NCI-H345 (cell line): ENCODE results near the gene ZNF385D.

Experiments used
- DNase-seq: peaks from one replicate; lab custom pipeline; 2025; lab: John Stamatoyannopoulos, UW

The ZNF385D gene

DNA sequence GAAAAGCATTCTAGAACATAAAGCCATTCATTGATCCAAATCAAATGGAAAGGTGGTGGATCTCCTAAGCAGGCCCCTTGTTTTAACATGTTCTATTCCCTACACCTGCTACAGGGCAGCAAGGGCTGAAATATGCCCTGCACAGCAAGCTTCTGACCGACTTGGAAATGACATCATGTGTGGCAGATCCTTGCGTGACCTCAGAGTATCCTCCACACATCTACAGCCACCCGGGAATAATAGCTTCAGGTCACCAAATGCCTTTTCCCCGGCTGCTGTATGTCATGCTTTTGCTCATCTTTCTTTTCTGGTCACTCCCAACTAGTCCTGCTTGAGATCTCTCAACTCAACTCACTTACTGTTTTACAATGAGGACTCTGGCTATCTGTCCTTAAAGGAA is 158.2 kb downstream of the ZNF385D start:
- DNase-seq, result no peak

- no peak for DNase-seq
Measured at GRCh38 chr3:21587894-21588293, 163.1 kb downstream of the ZNF385D start.

DNA sequence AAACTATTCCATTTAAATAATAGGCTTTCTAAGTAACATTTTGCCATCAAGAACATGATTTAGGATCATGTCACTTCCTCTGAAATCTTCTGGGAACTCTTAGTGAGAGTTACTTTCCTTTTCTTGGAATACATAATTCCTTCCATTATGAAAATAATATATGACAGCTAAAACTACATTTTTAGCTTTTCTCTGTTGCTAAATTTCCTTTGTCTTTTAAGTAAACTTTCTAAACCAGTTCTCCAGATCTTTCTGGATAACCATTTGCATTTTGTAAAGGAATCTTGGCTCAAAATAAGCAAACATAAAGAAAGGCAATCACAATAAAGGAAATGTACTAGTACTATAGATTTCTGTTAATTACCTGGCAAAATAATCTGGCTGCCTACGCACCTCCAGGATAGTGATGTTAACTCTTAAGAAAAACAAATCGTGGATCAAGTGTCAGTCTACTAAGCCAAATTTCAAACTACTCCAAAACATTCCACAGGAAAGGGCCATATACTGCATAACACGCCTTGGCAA is 165.7 kb downstream of the ZNF385D start:
- no peak for DNase-seq

DNA sequence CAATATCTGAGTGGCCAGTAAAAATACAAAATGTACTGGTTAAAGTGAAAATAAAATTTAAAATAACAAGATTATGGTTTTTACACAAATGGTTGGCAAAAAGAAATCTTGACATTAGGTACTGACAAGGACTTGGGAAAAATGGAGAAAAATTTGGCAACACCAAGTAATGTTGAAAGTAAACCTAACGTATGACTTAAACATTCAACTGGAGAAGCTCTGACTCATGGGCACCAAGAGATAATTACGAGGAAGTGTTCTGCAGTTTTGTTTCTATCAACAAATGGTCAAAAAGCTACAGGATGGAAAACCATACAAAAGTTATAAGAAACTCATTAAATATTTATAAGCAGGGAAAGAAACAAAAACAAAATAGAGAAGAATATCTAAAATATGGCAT is 177.7 kb downstream of the ZNF385D start:
- DNase-seq, result no peak

- no peak for DNase-seq
Measured at GRCh38 chr3:21564531-21564930, 186.5 kb downstream of the ZNF385D start.

DNA sequence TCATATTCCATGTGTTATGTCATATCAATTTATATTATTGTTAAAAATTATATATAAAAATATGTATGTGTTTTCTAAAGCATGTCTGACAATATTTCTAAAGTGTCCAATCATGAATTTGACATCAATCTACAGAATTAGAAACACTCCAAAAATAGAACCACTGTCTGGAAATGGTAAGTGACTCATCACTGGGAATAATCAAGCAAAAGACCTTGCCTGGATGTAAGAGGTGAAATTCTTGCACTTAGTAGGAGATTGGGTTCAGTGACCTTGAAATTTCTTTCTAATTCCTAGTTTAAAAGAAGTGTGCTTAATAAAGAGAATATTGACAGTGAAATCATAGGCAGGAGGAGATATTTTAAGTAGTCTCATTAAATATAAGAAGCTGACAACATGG is 188.8 kb downstream of the ZNF385D start:
- no peak for DNase-seq

GRCh38 chr3:21561472-21561871 is 189.5 kb downstream of the ZNF385D start:
- DNase-seq, result no peak

DNA sequence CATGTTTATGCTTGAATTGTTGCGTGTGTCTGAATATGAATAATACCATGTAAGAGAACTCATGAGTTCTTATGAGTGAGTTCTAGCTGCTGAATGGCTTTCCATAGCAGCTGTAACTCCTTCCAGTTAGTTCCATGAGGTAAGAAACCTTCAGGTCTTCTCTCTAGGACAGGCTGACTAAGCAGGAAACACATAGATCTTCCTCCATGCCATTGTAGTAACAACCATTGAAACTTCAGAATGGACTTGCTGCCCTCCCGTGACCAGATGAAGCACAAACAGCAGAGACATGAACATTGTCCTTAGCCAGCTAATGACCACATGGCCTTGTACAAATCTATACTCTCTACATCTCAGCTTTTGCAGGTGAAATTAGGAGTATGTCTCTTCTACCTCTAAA is 200.0 kb downstream of the ZNF385D start:
- DNase-seq, result no peak

DNA sequence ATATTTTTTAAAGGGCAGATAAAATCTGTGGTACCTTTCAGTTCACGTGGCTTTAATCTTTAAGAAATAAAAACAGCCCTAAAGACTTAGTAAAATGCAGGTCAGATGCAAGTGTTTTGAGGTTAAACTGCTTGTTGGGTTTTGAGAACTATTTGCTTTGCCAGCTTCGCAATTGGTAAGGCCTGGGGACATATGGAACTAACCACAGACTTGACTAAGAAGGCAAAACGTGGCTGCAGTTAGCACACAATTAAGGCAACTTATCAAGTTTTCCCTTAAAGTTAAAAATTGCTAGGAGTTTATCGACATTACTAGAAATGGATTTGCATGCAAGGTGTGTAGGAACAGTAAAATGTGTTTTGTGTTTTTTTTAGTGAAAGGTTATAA is 206.9 kb downstream of the ZNF385D start:
- DNase-seq, result no peak

GRCh38 chr3:21543380-21544075 is 207.5 kb downstream of the ZNF385D start:
- DNase-seq, result no peak

GRCh38 chr3:21542656-21543379 is 208.2 kb downstream of the ZNF385D start:
- DNase-seq, result no peak

- no peak for DNase-seq
Measured at GRCh38 chr3:21540265-21540664, 210.7 kb downstream of the ZNF385D start.

- DNase-seq, result no peak
Measured at GRCh38 chr3:21534462-21534861, 216.5 kb downstream of the ZNF385D start.

GRCh38 chr3:21533002-21533401 is 218.0 kb downstream of the ZNF385D start:
- no peak for DNase-seq

GRCh38 chr3:21531909-21532308 is 219.1 kb downstream of the ZNF385D start:
- no peak for DNase-seq

GRCh38 chr3:21528291-21528995 is 222.6 kb downstream of the ZNF385D start:
- DNase-seq, result no peak

- no peak for DNase-seq
Measured at GRCh38 chr3:21526461-21526860, 224.5 kb downstream of the ZNF385D start.

- no peak for DNase-seq
Measured at GRCh38 chr3:21524133-21524532, 226.9 kb downstream of the ZNF385D start.

- DNase-seq, result no peak
Measured at GRCh38 chr3:21520106-21520963, 230.7 kb downstream of the ZNF385D start.

DNA sequence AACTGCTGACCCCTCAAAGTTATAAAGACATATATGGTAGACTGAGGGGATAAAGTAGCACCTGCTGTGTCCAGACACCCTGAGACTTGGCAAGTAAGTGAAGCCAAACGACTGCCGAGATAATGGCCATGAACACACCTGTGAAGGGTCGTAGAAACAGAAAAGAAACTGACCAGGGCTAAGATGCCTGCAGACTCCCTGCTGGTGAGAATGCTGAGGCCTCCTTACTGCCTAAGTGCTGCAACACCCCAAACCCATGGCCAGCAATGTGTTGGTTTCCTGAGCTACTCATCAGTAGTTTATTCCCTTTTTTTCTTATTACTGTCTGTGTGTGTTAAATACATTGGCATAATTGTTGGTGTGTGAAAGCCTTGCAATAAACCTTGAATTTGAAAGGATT is 233.8 kb downstream of the ZNF385D start:
- no peak for DNase-seq

DNA sequence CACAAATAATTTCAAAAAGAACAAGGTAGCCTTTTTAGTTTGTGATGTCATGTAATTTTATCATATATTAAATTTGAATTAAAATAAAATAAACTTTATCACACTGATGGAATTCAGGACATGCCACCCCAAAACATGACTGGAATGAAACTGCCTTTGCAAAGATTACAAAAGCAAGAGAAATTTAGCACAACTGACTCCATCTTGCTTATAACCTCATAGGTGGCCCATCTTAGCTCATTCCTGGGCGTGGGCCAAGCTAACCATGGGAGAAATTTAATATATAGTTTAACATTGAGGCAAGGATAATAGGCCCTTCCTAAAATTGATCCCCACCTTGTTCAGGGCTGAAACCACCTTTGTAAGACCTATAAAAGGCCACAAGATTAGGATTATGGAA is 235.6 kb downstream of the ZNF385D start:
- DNase-seq, result no peak
